Astrocyte (in vitro differentiated cells and primary cell): ENCODE data around the gene BPIFB6.

Experiments used
- CTCF ChIP-seq: IDR thresholded peaks from 2 replicates; pipeline ENCODE4 v1.5.1; 2011; ENCODE audit warnings: low read depth, mild to moderate bottlenecking, inconsistent platforms, low read length, moderate library complexity; ENCODE audit not compliant: insufficient read depth
- EZH2 ChIP-seq: IDR thresholded peaks from 2 replicates; pipeline ENCODE4 v1.6.1; 2012; ENCODE audit warnings: mild to moderate bottlenecking, low read length, inconsistent platforms; ENCODE audit not compliant: insufficient read depth

DNA sequence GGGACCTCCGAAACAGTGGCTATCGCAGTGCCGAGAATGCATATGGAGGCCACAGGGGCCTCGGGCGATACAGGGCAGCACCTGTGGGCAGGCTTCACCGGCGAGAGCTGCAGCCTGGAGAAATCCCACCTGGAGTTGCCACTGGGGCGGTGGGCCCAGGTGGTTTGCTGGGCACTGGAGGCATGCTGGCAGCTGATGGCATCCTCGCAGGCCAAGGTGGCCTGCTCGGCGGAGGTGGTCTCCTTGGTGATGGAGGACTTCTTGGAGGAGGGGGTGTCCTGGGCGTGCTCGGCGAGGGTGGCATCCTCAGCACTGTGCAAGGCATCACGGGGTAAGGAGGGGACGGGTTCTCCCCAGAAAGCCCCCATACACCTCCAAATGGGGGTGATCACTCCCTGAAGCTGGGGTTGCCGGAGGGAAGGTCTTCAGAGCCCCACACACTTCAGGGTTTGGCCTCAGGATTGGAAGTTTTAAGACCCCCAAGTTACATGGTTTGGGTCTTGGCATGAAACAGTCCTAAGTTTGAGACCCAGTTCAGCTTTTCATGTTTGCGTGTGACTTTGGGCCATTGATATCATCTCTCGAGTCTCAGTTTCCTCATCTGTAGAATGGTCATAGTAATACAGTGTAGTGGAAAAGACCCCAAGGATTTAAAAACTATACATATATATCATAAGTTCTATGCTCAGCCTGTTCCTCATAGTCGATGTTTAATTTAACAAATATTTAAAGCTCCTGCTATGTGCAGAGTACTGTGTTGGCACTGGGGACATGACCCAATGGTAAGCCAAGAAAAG, 52.3 kb downstream of the BPIFB6 start:
- no peak for TF ChIP-seq CTCF
- no peak for TF ChIP-seq EZH2
